Vagina (tissue), 2 donors: ENCODE measurements around the gene TPD52L2.

ENCODE experiments used
- POLR2A ChIP-seq, 2 donors: fragments of 450-650 bp; IDR thresholded peaks; one replicate each; pipeline ENCODE4 v1.6.1; 2017; ENCODE audit warnings: antibody characterized with exemption in 2 of 2, mild to moderate bottlenecking in 2 of 2, moderate library complexity in 2 of 2
- TF ChIP-seq, protein P1 (sequence below), 3 experiments: fragments of 450-650 bp in 2 of 3; fragments of 200-600 bp in 1 of 3; sonication (generic) in 1 of 3; IDR thresholded peaks; one replicate each; pipeline ENCODE4 v1.5.1; 2017 to 2019; ENCODE audit warnings: antibody characterized with exemption in 3 of 3, mild to moderate bottlenecking in 2 of 3, moderate library complexity in 2 of 3

DNA sequence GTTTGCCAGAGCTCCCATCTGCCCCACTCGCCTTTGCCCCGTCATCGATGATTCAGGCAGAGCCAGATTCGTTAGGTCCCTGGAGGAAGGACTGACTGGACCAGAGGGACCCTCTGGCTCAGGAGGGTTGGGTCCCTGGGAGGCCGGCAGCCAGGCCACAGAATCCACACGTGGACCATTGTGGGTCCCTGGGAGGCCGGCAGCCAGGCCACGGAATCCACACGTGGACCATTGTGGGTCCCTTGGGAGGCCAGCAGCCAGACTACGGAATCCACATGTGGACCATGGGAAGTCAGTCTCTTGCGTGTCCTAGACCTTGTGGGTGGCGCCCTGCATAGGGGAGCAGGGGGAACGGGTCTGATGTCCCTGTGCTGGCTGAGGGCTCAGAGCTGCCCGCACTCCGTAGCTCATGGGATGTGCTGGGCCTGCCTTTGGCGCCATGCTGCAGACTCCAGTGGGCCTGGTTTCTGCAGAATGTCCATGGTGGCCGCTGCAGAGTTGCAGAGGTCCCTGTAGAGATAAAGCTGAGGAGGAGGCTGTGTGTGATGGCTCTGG is 67.6 kb downstream of the TPD52L2 start:
- TF ChIP-seq POLR2A (IDR thresholded peaks at IDR 0.05) = no peak
- TF ChIP-seq, protein P1, sequence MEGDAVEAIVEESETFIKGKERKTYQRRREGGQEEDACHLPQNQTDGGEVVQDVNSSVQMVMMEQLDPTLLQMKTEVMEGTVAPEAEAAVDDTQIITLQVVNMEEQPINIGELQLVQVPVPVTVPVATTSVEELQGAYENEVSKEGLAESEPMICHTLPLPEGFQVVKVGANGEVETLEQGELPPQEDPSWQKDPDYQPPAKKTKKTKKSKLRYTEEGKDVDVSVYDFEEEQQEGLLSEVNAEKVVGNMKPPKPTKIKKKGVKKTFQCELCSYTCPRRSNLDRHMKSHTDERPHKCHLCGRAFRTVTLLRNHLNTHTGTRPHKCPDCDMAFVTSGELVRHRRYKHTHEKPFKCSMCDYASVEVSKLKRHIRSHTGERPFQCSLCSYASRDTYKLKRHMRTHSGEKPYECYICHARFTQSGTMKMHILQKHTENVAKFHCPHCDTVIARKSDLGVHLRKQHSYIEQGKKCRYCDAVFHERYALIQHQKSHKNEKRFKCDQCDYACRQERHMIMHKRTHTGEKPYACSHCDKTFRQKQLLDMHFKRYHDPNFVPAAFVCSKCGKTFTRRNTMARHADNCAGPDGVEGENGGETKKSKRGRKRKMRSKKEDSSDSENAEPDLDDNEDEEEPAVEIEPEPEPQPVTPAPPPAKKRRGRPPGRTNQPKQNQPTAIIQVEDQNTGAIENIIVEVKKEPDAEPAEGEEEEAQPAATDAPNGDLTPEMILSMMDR (IDR thresholded peaks at IDR 0.05) = no peak
